Activated effector memory CD4-positive, alpha-beta T cell treated with anti-CD3 and anti-CD28 coated beads, Interleukin-2, amount 50 U/mL, for 16 hours (primary cell): ENCODE results near the gene ADAT3.
"Not testable (repeated sequence)": the region's sequence is repeated elsewhere in the genome, so short reads cannot be mapped to it uniquely, and the experiment has no call there.

Experiments
- DNase-seq: peaks from one replicate; pipeline ENCODE4 v3.0.0-alpha.2; 2020

ADAT3 gene

DNA sequence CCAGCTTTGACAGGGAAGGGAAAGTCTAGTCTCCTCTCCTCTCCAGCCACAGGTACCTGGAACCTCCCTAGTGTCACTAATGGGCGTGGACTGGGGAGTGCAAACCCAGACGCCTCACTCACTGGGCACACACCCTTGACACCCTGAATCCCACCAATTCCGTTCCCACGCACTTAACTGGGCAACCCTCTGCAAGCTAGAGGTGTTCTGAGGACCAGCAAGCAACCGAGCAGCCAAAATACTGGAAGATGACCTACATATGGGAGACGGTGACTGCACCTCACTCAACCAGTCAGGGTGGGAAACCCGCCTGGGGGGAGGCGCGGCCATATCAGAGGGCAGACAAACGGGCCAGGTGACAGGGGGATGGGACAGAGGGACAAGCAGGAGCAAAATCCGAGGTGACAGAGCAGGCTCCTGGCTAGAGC is 20.9 kb upstream of the ADAT3 start:
- DNase-seq = no peak

- DNase-seq = no peak
Measured at GRCh38 chr19:1884719-1885334, 20.4 kb upstream of the ADAT3 start.

DNA sequence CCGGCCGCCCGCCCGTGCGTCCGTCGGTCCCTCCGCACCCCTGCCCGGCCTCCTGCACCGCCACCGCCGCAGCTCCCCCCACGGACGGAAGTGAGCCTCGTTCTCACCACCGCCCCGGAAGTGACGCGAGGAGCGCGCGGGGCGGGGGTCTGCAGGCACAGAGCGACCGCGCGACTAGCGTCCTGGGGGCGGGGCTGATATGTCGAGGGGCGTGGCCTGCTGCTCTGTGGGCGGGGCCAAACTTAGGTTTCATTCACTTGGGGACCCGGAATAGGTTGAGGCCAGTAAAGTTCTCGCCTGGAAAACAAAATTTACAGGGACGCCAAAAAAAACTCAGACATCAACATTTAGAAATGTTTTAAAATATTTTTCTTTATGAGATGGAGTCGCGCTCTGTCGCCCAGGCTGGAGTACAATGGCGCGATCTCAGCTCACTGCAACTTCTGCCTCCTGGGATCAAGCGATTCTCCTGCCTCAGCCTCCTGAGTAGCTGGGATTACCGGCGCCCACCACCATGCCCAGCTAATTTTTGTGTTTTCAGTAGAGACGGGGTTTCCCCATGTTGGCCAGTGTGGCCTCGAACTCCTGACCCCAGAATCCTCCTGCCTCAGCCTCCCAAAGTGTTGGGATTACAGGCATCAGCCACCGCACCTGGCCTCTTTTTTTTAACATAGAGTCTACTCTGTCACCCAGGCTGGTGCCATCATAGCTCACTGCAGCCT is 19.6 kb upstream of the ADAT3 start, which contains the start of gene ABHD17A:
Gene ABHD17A (minus strand): TSS at position 99 of the 722 bp plus-strand sequence. CDS start 3,930 bp downstream, outside the sequence.
- DNase-seq = peak; percentile 98

DNA sequence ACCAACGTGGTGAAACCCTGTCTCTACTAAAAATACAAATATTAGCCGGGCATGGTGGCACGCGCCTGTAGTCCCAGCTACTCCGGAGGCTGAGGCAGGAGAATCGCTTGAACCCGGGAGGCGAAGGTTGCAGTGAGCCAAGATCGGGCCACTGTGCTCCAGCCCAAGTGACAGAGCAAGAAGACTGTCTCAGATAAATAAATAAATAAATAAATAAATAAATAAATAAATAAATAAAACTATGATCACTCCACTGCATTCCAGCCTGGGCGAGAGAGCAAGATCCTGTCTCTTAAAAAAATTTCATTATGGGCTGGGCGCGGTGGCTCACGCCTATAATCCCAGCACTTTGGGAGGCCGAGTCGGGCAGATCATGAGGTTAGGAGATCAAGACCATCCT is 18.8 kb upstream of the ADAT3 start:
- DNase-seq = not testable (repeated sequence)

DNA sequence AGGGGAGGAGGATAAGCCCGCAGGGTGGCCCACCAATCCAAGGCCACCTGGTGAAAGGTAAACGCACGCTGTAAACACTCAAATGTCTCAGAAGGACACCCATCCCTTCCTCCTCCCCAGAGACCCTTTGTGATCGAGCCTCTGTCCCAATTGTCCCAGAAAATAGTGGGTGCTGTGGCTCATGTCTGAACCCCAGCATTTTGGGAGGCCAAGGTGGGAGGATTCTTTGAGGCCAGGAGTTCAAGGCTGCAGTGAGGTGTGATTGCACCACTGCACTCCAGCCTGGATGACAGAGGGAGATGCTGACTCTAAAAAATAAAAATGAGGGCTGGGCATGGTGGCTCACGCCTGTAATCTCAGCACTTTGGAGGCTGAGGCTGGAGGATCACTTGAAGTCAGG is 16.8 kb upstream of the ADAT3 start:
- no peak for DNase-seq

DNA sequence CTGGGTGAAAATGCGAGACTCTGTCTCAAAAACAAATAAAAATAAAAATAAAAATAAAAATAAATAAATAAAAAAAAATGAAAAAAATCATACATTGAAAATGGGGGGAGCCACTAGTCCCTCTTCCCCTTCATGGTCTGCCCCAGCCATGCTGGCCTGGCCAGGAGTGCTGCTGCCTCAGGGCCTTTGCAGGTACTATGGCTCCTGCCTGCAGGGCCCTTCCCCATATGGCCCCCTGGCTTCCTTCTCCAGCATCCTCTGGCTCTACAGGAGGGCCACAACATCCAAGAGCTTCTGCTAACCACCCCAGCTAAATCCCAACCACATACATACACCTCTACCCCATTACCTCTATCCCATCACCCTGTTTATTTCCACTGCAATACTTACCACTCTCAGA is 15.3 kb upstream of the ADAT3 start:
- no peak for DNase-seq

GRCh38 chr19:1893791-1894190 is 11.4 kb upstream of the ADAT3 start:
- DNase-seq = no peak

DNA sequence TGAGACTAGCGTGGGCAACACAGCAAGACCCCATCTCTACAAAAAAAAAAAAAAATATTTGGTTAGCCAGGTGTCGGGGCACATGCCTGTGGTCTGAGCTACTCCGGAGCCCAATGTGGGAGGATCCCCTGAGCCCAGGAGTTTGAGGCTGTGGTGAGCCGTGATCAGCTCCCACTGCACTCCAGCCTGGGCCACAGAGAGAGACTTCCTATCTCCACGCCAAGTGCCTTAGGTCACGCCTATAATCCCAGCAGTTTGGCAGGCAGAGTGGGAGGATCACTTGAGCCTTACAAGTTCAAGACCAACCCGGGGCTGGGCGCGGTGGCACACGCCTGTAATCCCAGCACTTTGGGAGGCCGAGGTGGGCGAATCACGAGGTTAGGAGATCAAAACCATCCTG is 8.7 kb upstream of the ADAT3 start:
- DNase-seq = no peak

- no peak for DNase-seq
Measured at GRCh38 chr19:1901940-1902404, 3.2 kb upstream of the ADAT3 start.

GRCh38 chr19:1902923-1903322 is 2.3 kb upstream of the ADAT3 start:
- no peak for DNase-seq

- DNase-seq = no peak
Measured at GRCh38 chr19:1904860-1905109, 414 bp upstream of the ADAT3 start.

- DNase-seq = no peak
Measured at GRCh38 chr19:1905863-1906375, 720 bp downstream of the ADAT3 start.

- DNase-seq = no peak
Measured at GRCh38 chr19:1906985-1907562, 1.9 kb downstream of the ADAT3 start.

- DNase-seq = no peak
Measured at GRCh38 chr19:1907563-1908363, 2.6 kb downstream of the ADAT3 start.

- DNase-seq = no peak
Measured at GRCh38 chr19:1908364-1908678, 3.1 kb downstream of the ADAT3 start.

DNA sequence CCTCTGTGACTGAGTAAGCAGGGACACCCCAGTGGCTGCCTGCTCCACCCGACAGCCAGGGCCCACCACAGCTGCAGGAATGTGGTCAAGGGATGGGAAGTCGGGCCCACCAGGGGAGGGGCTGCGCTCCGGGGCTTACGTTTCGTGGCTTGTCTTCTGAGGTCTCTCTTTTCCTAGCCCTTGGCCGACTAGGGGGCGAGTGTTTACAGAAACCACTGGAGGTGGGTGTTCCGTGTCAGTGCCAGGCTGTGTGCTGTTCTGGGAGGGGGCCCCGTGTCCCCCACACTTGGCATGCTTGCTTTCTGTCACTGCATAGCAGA is 4.5 kb downstream of the ADAT3 start:
- DNase-seq = no peak

- no peak for DNase-seq
Measured at GRCh38 chr19:1910177-1910576, 5.0 kb downstream of the ADAT3 start.

GRCh38 chr19:1911098-1911497 is 5.9 kb downstream of the ADAT3 start:
- no peak for DNase-seq

DNA sequence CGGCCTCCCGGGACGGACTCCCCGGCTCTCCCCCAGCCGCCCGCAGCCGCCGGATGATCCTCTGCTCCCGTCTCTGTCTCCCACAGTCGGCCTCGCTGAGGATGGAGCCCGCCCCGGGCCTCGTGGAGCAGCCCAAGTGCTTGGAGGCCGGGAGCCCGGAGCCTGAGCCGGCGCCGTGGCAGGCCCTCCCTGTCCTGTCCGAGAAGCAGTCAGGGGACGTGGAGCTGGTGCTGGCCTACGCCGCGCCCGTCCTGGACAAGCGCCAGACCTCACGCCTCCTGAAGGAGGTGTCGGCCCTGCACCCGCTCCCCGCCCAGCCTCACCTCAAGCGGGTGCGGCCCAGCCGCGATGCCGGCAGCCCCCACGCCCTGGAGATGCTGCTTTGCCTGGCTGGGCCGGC is 6.8 kb downstream of the ADAT3 start:
- no peak for DNase-seq

DNA sequence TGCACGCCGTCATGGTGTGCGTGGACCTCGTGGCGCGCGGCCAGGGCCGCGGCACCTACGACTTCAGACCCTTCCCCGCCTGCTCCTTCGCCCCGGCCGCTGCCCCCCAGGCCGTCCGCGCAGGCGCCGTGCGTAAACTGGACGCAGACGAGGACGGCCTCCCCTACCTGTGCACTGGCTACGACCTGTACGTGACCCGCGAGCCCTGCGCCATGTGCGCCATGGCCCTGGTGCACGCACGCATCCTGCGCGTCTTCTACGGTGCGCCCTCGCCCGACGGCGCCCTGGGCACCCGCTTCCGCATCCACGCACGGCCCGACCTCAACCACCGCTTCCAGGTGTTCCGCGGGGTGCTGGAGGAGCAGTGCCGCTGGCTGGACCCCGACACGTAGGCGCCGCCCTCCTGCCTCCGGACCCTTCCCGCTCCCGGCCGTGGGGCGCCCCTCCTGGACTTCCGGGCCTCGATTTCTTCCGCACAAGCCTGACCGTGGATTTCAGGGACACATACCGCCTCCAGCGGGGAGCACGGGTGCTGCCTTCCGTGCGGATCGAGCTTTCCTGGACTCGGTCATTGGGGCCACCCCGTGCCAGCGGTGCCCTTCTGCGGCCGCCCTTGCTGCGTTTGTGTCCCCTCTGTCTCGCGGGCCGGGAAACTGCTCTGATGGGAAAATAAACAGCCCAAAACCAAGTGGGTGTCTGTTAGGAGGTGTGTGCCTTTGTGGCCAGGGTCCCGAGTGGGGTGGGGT is 7.7 kb downstream of the ADAT3 start:
- DNase-seq = no peak

DNA sequence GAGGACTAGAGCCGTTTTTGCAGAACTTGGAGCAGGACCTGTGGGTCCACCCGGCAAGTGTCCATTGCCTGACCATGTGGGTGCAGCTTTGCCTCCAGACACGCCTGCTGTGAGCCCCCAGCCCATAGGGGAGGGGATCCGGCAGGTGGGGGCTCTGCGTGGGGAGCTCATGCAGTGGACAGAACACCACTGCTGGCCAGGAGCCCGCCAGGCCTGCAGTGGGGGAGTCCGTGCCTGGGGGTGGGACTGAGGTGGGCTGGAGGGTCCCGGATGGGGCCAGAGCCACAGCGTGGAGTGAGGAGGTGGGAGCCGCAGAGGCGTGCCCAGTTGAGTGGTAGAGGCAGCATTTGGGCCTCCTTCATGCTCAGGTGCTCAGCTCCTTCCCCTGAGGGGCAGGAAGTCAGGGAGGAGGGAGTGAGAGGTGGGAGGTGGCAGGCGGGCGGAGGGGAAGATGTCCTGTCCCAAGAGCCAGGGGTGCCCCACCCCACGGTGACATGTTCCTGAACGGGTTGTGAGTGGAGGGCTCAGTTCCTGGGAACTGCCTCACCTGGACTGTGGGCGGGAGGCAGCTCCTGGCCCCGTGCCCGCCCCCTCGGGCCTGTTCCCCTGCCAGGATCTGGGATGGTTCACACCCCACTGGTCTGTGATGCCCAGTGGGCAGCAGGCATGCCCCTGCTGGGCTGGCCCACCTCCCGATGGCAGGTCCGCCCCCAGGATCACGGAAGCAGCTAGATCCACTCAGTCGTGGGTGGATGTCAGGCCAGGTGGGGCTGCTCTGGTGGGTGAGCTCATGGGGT is 8.8 kb downstream of the ADAT3 start:
- no peak for DNase-seq

GRCh38 chr19:1914826-1915341 is 9.7 kb downstream of the ADAT3 start:
- DNase-seq = no peak
